ENCODE data around the gene FRMD5.

GRCh38 chr15:44177139-44177538, 17.9 kb downstream of the FRMD5 start:
- no peak for TF ChIP-seq CTCF (IDR thresholded peaks at IDR 0.05)
- no peak for TF ChIP-seq POLR2A (IDR thresholded peaks at IDR 0.05)
